ENCODE data around the gene FARS2. TPM values are rescaled to one million over a fixed set of nuclear protein-coding genes. Genes with fewer than 3 reads are reported as not detected.

Gene FARS2
- total RNA-seq, 1 donor: 29.8 TPM

GRCh38 chr6:5279891-5280338 lies 18.6 kb downstream of the FARS2 start:
- TF ChIP-seq CTCF (IDR thresholded peaks at IDR 0.05; ENCODE audit: insufficient read depth, low read depth, low read length): no peak
- DNase-seq (ENCODE audit: low read depth): no peak
- H3K4me3 ChIP-seq (ENCODE audit: low read depth, low read length): no peak overlapping the region

GRCh38 chr6:5280920-5281319 lies 19.6 kb downstream of the FARS2 start:
- TF ChIP-seq CTCF (IDR thresholded peaks at IDR 0.05; ENCODE audit: insufficient read depth, low read depth, low read length): no peak
- no peak for DNase-seq (ENCODE audit: low read depth)
- H3K4me3 ChIP-seq (ENCODE audit: low read depth, low read length): no peak overlapping the region

- H3K4me3 ChIP-seq (ENCODE audit: low read depth, low read length): no peak overlapping the region
- no peak for TF ChIP-seq CTCF (IDR thresholded peaks at IDR 0.05; ENCODE audit: insufficient read depth, low read depth, low read length)
- DNase-seq (ENCODE audit: low read depth): no peak
Observed at GRCh38 chr6:5282191-5282623, 20.9 kb downstream of the FARS2 start.

- no peak for TF ChIP-seq CTCF (IDR thresholded peaks at IDR 0.05; ENCODE audit: insufficient read depth, low read depth, low read length)
- H3K4me3 ChIP-seq (ENCODE audit: low read depth, low read length): no peak overlapping the region
Observed at GRCh38 chr6:5285081-5285480, 23.8 kb downstream of the FARS2 start.

GRCh38 chr6:5285526-5285925 lies 24.2 kb downstream of the FARS2 start:
- no peak for TF ChIP-seq CTCF (IDR thresholded peaks at IDR 0.05; ENCODE audit: insufficient read depth, low read depth, low read length)
- H3K4me3 ChIP-seq (ENCODE audit: low read depth, low read length): no peak overlapping the region
- no peak for DNase-seq (ENCODE audit: low read depth)

More at GRCh38 chr6:5285081-5285480, 23.8 kb downstream of the FARS2 start:
- no peak for DNase-seq (ENCODE audit: low read depth)

GRCh38 chr6:5286780-5287179 lies 25.5 kb downstream of the FARS2 start:
- no peak for DNase-seq (ENCODE audit: low read depth)
- TF ChIP-seq CTCF (IDR thresholded peaks at IDR 0.05; ENCODE audit: insufficient read depth, low read depth, low read length): no peak
- no peak overlapping the region for H3K4me3 ChIP-seq (ENCODE audit: low read depth, low read length)

All from fibroblast of villous mesenchyme (primary cell).